GM12878 (cell line): ENCODE data around the gene PDSS1. TPM values are rescaled to one million over a fixed set of nuclear protein-coding genes. Genes with fewer than 3 reads are reported as not detected.

Source experiments
- ATAC-seq: fragments of 200-7000 bp; cut with Tn5 transposase; 3 replicates; pipeline ENCODE4 v1.9.1; 2020; ENCODE audit warnings: mild to moderate bottlenecking, moderate library complexity
- BruUV-seq: library from RNA; stranded (reverse); fragments of 400-500 nt; replicated peaks from 2 replicates; lab custom pipeline; 2021; lab: Mats Ljungman, UMichigan
- CTCF ChIA-PET: fragments of 300-600 bp; sonication (Branson Sonifier 250); formaldehyde crosslinking; extraction: SDS; loops from one replicate; lab custom pipeline; 2021; ENCODE audit warnings: inconsistent platforms; lab: Yijun Ruan, JAX
- POLR2A ChIA-PET: fragments of 350-600 bp; formaldehyde crosslinking; extraction: SDS; loops from one replicate; lab custom pipeline; 2021; ENCODE audit warnings: inconsistent platforms; lab: Charles Lee
- RAD21 ChIA-PET: fragments of 300-600 bp; sonication (Branson Sonifier 250); formaldehyde crosslinking; loops from one replicate; lab custom pipeline; 2023; ENCODE audit warnings: antibody characterized with exemption; ENCODE audit not compliant: unreplicated experiment; lab: Charles Lee
- SMC1A ChIA-PET: fragments of 300-600 bp; sonication (Branson Sonifier 250); formaldehyde crosslinking; loops from one replicate; lab custom pipeline; 2023; ENCODE audit not compliant: unreplicated experiment, uncharacterized antibody; lab: Charles Lee
- DNase-seq: peaks from one replicate; pipeline ENCODE4 v3.0.0-alpha.2; 2011; ENCODE audit warnings: low read depth, low spot score
- FAIRE-seq: peaks from 3 replicates; lab custom pipeline; 2011; peaks lifted over from hg19 to GRCh38; lab: Jason Lieb, UNC
- H2AFZ ChIP-seq: 2 replicates; pipeline ENCODE4 v1.6.0; 2011; ENCODE audit warnings: low read depth, low read length, control low read depth; ENCODE audit not compliant: control insufficient read depth
- H3K27ac ChIP-seq: 2 replicates; pipeline ENCODE4 v1.5.1; 2011; ENCODE audit warnings: control low read depth; ENCODE audit not compliant: control insufficient read depth, insufficient read depth
- H3K27me3 ChIP-seq, 2 experiments: replicated peaks in 1 of 2; 2 replicates each; pipeline versions ENCODE4 v1.6.0 to v1.6.1; 2011; ENCODE audit warnings: low read length in 1 of 2; ENCODE audit not compliant: control insufficient read depth in 2 of 2, insufficient read depth in 2 of 2
- H3K36me3 ChIP-seq, 2 experiments: 2 replicates each; pipeline ENCODE4 v1.5.1; 2011; ENCODE audit warnings: low read length in 1 of 2; ENCODE audit not compliant: control insufficient read depth in 2 of 2, insufficient read depth in 2 of 2
- H3K4me1 ChIP-seq: 2 replicates; pipeline ENCODE4 v1.6.1; 2011; ENCODE audit warnings: mild to moderate bottlenecking, low read length, moderate library complexity, mixed read lengths; ENCODE audit not compliant: control insufficient read depth, insufficient read depth
- H3K4me2 ChIP-seq: 2 replicates; pipeline ENCODE4 v1.6.0; 2011; ENCODE audit warnings: control low read depth; ENCODE audit not compliant: control insufficient read depth, insufficient read depth
- H3K4me3 ChIP-seq: fragments of 200-600 bp; sonication (generic); 2 replicates; pipeline ENCODE4 v1.5.1; 2016
- H3K79me2 ChIP-seq: 2 replicates; pipeline ENCODE4 v1.6.0; 2011; ENCODE audit warnings: low read length; ENCODE audit not compliant: control insufficient read depth, insufficient read depth
- H3K9ac ChIP-seq: 2 replicates; pipeline ENCODE4 v1.8.0; 2011; ENCODE audit warnings: low read length, control low read depth, mixed read lengths; ENCODE audit not compliant: control insufficient read depth, insufficient read depth
- H3K9me3 ChIP-seq: replicated peaks from 3 replicates; pipeline ENCODE4 v1.5.1; 2011; ENCODE audit warnings: mild to moderate bottlenecking, low read length; ENCODE audit not compliant: control insufficient read depth, insufficient read depth
- H4K20me1 ChIP-seq: 2 replicates; pipeline ENCODE4 v1.6.0; 2011; ENCODE audit not compliant: control insufficient read depth, insufficient read depth
- BHLHE40 ChIP-seq, 2 experiments: fragments of 450-650 bp in 1 of 2; IDR thresholded peaks; 2 replicates each; pipeline ENCODE4 v1.6.1; 2011 to 2017; ENCODE audit warnings: low read depth in 2 of 2, borderline replicate concordance in 1 of 2, improper control_type of control experiment in 1 of 2, low read length in 1 of 2, mild to moderate bottlenecking in 1 of 2
- CEBPB ChIP-seq, 2 experiments: fragments of 150-350 bp in 1 of 2; IDR thresholded peaks; 2 replicates each; pipeline ENCODE4 v1.6.1; 2012 to 2014; ENCODE audit warnings: low read depth in 2 of 2, low read length in 2 of 2, borderline replicate concordance in 1 of 2, inconsistent platforms in 1 of 2
- MYB ChIP-seq: fragments of 150-350 bp; IDR thresholded peaks from 2 replicates; pipeline ENCODE4 v1.6.1; 2014; ENCODE audit warnings: mild to moderate bottlenecking, low read depth, low read length, borderline replicate concordance
- NFXL1 ChIP-seq: fragments of 450-650 bp; IDR thresholded peaks from 2 replicates; pipeline ENCODE4 v1.6.1; 2017; ENCODE audit warnings: antibody characterized with exemption, mild to moderate bottlenecking, borderline replicate concordance
- NFYA ChIP-seq: IDR thresholded peaks from 2 replicates; pipeline ENCODE4 v1.6.1; 2011; ENCODE audit warnings: low read depth, mild to moderate bottlenecking, low read length, improper control_type of control experiment, borderline replicate concordance
- RBBP5 ChIP-seq: fragments of 200-600 bp; sonication (generic); conservative IDR thresholded peaks from 2 replicates; pipeline ENCODE4 v1.6.1; 2016
- SMAD1 ChIP-seq: fragments of 450-650 bp; IDR thresholded peaks from 2 replicates; pipeline ENCODE4 v1.6.1; 2018; ENCODE audit warnings: mild to moderate bottlenecking, low read depth; ENCODE audit not compliant: partially characterized antibody
- TBL1XR1 ChIP-seq: IDR thresholded peaks from 2 replicates; pipeline ENCODE4 v1.6.1; 2012; ENCODE audit warnings: low read depth, low read length, improper control_type of control experiment
- YBX1 ChIP-seq: fragments of 450-650 bp; IDR thresholded peaks from 2 replicates; pipeline ENCODE4 v1.6.1; 2016; ENCODE audit warnings: antibody characterized with exemption
- WGBS: methylation state at CpG from one replicate; pipeline ENCODE4 v1.1.6; 2016; ENCODE audit warnings: low lambda C conversion rate; ENCODE audit not compliant: insufficient replicate concordance, insufficient coverage; ENCODE audit errors: missing lambda C conversion rate; 5-methylcytosine and 5-hydroxymethylcytosine counted together
- in situ Hi-C: fragments of 300-500 bp; cut with MboI; formaldehyde crosslinking; loops from 9 replicates; pipeline ENCODE4 v1.14.3; 2018; ENCODE audit warnings: mixed read lengths
- intact Hi-C: fragments of 100-400 bp; cut with micrococcal nuclease; formaldehyde crosslinking; loops from one replicate; pipeline ENCODE4 v1.14.2; 2022; ENCODE audit not compliant: unreplicated experiment
- polyA plus RNA-seq, 11 experiments: library from polyadenylated mRNA; depleted of rRNA in 4 of 11; unstranded in 6 of 11; stranded (reverse) in 5 of 11; fragments of >200 nt; fragmentation: Nextera tagmentation in 4 of 11; fragmentation: Illumina TruSeq in 1 of 11; extraction: Ambion mirVana in 4 of 11; extraction: Trizol in 1 of 11; gene quantifications; 1 replicate in 1 of 11; 2 replicates in 10 of 11; pipeline versions ENCODE4 v1.2.1 to v1.2.3, GENCODE V29; 2011 to 2016; ENCODE audit warnings: inconsistent platforms in 2 of 11, missing spikeins in 2 of 11, low read depth in 1 of 11
- total RNA-seq, 4 experiments: library from RNA; depleted of rRNA in 3 of 4; stranded (reverse); fragments of >200 nt in 3 of 4; fragmentation: Illumina TruSeq in 1 of 4; extraction: Trizol in 1 of 4; gene quantifications; 2 replicates each; pipeline versions ENCODE4 v1.2.1 to v1.2.3, GENCODE V29; 2013 to 2021
- TF ChIP-seq, protein P1 (sequence below): IDR thresholded peaks from 2 replicates; pipeline ENCODE4 v1.6.1; 2012; ENCODE audit warnings: low read depth, low read length, improper control_type of control experiment

Gene PDSS1
- total and polyA plus RNA-seq, 10 of the 15 experiments (the other 5 are each of a cell fraction or from before 2014, with no cell fraction given), result 12.2 to 48.2 (median 35.9) TPM

DNA sequence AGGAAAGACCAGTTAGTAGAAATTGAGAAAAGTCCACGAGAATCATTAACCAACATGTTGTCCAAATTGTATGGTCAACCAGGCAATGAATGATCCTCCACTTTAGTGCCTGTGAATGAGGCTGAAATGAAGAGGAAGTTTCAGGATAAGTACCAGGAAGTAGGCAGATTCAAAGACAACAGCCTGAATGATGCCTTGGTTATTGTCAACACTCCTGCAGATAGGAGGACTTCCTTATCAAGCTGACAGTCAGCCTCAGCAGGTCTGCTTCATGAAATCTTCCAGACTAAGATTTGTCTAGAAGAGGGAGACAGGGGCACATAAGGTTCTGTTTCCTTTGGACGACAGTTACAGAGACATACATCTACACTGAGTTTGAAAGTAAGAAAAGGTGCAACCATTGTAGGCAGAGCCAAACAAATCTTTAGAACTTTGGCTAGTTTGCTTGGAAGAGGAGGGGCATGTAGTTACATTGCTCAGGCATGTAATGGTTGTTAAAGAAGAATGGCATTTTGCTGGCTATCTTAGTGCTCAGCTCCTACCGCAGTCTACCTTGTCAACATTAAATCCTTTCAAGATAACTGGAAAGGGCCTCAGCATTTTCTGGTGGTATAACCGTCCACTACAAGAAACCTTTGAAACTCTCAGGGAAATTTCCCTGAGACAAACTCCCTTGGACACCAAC is 81.8 kb downstream of the PDSS1 start:
- Histone ChIP-seq H3K9me3 (no peaks in the 10 kb centered on the region; the same call in 2 of the 3 replicates), H3K36me3 (peaks cover 0 to 8% of the 10 kb centered on the region in 2 experiments; a peak in 3 of 4 replicates), H3K79me2 (peaks cover 85% of the 10 kb centered on the region), H3K4me1 (peaks cover 34% of the 10 kb centered on the region), H3K27me3 (no peaks in the 10 kb centered on the region), H3K4me3 (no peak overlapping the region), H3K9ac (no peak overlapping the region; the same call in 1 of the 2 replicates), H3K27ac (peak overlapping the region; percentile 28; the same call in 1 of the 2 replicates), H4K20me1 (no peaks in the 10 kb centered on the region), H2AFZ (no peak overlapping the region), H3K4me2 (peak overlapping the region; percentile 44; the same call in 1 of the 2 replicates)
- intact Hi-C loops, result no loop called here
- no peak for DNase-seq
- POLR2A ChIA-PET, result interaction anchor here (0.6 to 2.7 kb wide), 5 partner anchors 8 to 82 kb away, joined by 3 to 14 read pairs (median 7); partner anchors contain the start of gene ABI1
- BruUV-seq, result no TSS peak
- 71% methylated on average over 4 of the region's 4 CpGs for WGBS
- FAIRE-seq, result no peak
- no peak for ATAC-seq
- SMC1A ChIA-PET, result interaction anchor here (1.1 to 4.3 kb wide), 12 partner anchors 8 to 78 kb away, joined by 3 to 31 read pairs (median 7); no protein-coding TSS in a partner anchor
- in situ Hi-C loops, result no loop called here
- TF ChIP-seq NFYA (no peak), SMAD1 (no peak), BHLHE40 (IDR thresholded peaks at IDR 0.05; ENCODE audit: borderline replicate concordance in 1 of 2, low read depth in 2 of 2, low read length in 1 of 2) (no peak), YBX1 (no peak), MYB (no peak), CEBPB (IDR thresholded peaks at IDR 0.05; ENCODE audit: borderline replicate concordance in 1 of 2, low read depth in 2 of 2, low read length in 2 of 2) (no peak), NFXL1 (no peak), TBL1XR1 (no peak), RBBP5 (no peak)
- TF ChIP-seq, protein P1, sequence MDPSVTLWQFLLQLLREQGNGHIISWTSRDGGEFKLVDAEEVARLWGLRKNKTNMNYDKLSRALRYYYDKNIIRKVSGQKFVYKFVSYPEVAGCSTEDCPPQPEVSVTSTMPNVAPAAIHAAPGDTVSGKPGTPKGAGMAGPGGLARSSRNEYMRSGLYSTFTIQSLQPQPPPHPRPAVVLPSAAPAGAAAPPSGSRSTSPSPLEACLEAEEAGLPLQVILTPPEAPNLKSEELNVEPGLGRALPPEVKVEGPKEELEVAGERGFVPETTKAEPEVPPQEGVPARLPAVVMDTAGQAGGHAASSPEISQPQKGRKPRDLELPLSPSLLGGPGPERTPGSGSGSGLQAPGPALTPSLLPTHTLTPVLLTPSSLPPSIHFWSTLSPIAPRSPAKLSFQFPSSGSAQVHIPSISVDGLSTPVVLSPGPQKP, result no peak
- RAD21 ChIA-PET, result interaction anchor here (0.8 to 2.4 kb wide), 4 partner anchors 10 to 39 kb away, joined by 3 to 9 read pairs (median 5); no protein-coding TSS in a partner anchor
- CTCF ChIA-PET, result interaction anchor here (0.8 to 1.6 kb wide), 4 partner anchors 12 to 103 kb away, joined by 4 to 5 read pairs (median 4); no protein-coding TSS in a partner anchor
